NK-92 treated with Interleukin-12 subunit alpha and Interleukin-12 subunit beta, amount 100 ng/mL, for 24 hours (cell line): ENCODE results near the gene RIN3.

Experiments
- DNase-seq: peaks from one replicate; lab custom pipeline; 2025; lab: John Stamatoyannopoulos, UW

The RIN3 gene

DNA sequence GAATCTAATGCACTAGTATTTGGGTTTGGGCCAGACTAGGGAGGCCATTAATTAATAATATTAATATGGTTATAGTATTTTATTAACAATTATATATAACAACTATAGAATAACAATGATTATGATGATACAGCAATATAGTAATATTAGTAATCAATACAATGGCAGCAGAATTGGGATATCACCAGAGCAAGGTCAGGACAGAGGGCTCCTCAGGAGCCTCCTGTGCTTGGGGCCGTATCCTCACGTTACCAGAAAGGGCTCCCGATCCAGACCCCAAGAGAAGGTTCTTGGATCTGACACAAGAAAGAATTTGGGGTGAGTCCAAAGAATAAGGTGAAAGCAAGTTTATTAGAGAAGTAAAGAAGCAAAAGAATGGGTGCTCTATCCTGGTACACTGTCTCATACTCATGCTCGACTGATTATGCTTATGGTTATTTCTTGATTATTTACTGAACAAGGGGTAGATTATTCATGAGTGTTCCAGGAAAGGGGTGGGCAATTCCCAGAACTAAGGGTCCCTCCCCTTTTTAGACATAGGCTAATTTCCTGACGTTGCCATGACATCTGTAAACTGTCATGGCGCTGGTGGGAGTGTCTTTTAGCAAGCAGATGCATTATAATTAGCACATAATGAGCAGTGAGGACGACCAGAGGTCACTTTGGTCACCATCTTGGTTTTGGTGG is 61.6 kb downstream of the RIN3 start:
- DNase-seq, result no peak

DNA sequence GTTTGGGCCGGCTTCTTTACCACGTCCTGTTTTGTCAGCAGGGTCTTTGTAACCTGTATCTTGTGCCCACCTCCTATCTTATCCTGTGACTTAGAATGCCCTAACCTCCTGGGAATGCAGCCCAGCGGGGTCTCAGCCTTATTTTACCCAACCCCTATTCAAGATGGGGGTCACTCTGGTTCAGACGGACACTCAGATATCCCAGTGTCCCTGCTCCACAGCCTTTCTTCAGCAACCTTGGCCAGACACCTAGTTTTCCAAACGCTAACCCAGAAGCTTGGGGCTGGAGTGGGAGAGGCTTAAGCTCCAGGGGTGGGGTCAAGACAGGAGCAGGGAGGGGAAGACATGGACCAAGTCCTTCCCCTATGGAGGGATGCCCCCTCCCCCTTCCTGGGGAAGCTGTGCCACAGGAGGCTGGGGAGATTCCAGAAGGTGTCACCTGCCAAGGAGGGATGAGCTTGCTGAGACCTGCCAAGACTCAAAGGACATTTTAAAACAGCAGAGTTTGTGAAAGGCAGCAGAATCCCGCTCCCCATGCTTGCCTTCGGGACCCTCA is 62.2 kb downstream of the RIN3 start:
- DNase-seq, result no peak

DNA sequence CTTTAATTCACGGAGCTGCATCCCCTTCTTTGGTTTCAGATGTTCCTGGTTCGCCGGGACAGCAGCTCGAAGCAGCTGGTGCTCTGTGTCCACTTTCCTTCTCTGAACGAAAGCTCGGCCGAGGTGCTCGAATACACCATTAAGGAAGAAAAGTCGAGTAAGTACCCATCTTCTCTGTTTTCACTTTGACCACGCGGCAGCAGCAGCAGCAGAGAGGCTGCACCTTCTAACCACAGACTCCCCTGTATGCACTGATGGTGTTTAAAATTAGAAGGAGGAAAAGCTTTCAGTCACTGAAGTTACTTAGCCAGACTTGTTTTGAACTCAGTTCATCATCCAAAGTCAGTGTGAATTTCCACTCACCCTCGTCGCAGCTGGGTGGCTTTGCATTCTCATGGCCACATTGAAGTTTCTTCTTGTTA is 63.8 kb downstream of the RIN3 start:
- peak; percentile 50 for DNase-seq

DNA sequence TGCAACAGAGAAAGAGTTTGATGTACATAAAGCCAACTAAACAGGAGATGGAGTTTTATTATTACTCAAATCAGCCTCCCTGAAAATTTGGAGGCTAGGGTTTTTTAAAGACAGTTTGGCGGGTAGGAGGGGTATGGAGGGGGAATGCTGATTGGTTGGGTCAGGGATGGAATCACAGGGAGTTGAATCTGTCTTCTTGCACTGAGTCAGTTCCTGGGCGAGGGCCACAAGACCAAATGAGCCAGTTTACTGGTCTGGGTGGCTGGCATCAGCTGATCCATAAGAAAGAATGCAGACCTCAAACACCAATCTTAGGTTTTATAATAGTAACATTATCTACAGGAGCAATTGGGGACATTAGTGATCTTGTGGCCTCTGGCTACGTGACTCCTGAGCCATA is 64.9 kb downstream of the RIN3 start:
- DNase-seq, result no peak

DNA sequence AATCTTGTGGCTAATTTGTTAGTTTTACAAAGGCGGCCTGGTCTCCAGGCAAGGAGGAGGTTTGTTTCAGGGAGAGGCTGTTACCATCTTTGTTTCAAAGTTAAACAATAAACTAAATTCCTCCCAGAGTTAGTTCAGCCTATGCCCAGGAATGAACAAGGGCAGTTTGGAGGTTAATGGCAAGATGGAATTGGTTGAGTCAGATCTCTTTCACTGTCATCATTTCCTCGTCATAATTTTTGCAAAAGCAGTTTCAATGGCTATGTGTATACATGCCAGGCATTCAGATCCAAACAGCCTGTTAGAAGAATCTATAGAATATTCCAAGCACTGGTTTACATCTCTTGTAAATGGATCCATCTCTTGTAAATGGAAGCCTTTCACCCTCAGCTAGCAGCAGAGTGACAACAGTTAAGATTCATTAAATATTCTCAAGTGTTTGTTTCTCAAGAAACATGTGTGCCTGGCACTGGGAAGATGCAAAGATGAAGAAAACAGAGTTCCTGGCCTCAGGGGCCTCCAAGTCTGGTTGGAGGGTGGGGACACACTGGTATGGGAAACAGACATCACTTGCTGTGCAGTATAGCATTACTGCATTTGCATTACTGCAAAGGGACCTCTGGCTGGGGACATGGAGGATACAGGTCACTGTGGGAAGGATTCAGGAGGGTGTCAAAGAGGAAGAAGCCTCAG is 65.8 kb downstream of the RIN3 start:
- no peak for DNase-seq

DNA sequence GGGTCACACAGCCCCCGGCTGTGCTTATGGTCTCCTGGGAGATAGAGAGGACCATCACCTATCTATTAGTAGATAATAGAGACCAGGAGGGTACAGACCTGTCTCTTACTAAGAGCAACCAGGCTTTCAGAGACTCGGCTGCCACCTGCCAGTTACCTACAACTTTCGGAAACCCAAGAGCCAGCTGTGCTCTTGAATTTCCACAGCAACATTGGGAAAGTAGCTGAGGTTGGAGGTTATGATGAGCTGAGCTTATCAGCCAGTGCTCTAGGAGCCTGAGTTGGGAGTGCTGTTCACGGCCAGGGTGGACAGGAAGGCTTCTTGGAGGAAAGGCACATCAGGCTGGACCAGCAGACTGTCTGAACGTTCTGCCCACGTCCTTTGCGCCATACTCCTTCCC is 67.6 kb downstream of the RIN3 start:
- DNase-seq, result no peak

DNA sequence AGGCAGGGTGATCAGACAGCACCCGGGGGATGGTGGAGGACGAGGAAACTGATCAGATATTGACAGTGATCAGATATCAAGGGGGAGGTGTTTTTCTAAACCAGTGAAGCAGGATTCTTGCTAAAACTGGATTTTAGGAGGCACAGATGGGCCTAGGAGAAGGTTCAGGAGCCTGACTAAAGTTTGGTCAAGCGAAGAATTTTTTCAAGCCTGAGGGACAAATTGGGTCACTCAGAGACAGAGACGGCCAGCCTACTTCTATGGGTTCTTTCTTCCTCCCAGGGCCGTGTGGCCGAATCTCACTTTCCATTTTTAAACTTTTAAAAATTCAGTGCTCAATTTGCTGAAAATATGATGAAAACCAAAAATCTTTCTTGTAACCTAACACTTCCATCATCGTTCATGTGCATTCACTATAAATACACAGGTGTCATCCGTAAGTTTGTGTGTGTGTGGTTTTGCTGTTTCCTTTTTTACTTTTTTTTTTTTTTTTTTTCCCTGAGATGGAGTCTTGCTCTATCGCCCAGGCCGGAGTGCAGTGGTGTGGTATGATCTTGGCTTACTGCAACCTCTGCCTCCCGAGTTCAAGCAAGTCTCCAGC is 68.5 kb downstream of the RIN3 start:
- DNase-seq, result no peak

DNA sequence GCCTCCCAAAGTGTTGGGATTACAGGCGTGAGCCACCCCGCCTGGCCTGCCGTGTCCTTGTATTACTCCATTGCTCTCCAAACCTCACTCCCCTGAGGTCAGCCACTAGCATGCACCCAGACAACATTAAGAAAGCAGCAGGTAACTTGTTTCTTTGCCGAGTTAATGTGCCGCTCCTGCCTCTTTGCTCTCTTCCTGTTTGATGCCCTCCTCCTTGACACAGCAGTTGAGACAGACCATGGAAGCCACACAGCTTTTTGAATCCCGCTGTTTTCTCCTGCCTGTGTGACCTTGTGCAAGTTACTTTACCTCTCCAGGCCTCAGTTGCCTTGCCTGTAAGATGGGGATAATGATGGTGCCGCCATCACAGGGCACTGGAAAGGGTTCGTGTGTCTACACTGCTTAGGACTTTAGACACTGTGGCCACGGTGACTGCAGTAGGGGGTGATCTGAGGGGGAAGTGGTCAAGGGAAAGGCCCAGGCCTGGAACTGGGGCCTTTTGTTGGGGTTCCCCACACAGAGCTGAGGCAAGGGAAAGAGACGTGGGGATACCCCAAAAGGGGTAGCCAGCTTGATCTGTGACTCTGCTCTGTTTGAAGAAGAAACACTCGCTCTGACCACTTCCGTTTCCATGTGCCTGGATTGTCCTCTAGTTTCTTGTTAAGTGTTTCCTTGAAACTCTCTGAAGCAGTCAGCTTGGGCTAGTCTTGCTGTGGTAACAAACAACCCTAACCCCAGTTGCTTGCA is 69.3 kb downstream of the RIN3 start:
- peak; percentile 33 for DNase-seq

DNA sequence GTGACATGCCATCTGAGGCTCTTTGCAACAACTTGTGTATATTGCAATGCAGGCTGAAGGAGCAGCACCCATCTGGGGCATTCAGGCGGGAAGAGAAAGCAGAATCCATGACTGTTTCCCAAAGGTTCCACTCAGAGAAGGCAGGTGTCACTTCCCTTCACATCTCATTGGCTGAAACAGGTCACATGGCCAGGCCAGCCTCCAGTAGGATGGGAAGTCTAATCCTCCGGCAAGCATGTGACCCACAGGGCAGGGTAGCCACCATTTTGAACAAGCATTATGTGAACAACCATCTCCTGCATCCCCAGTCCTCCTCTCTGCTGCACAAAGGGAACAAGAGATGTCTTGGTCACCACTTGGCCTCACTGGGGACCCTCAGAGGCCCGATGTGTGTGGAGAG is 70.6 kb downstream of the RIN3 start:
- DNase-seq, result no peak

DNA sequence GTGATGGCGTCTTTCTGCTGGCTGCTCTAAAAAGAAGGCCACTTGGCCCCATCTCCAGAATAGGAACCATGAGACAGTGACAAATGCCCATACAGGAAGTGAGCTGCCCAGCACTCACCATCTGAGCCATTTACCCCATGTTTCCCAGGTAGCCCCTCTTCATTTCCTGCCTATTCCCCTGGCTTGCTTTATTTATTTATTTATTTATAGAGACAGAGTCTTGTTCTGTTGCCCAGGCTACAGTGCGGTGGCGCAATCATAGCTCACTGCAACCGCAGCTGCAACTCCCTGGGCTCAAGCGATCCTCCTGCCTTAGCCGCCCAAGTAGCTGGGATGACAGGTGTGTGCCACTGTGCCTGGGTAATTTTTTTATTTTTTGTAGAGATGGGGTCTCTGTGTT is 71.2 kb downstream of the RIN3 start:
- peak; percentile 55 for DNase-seq

DNA sequence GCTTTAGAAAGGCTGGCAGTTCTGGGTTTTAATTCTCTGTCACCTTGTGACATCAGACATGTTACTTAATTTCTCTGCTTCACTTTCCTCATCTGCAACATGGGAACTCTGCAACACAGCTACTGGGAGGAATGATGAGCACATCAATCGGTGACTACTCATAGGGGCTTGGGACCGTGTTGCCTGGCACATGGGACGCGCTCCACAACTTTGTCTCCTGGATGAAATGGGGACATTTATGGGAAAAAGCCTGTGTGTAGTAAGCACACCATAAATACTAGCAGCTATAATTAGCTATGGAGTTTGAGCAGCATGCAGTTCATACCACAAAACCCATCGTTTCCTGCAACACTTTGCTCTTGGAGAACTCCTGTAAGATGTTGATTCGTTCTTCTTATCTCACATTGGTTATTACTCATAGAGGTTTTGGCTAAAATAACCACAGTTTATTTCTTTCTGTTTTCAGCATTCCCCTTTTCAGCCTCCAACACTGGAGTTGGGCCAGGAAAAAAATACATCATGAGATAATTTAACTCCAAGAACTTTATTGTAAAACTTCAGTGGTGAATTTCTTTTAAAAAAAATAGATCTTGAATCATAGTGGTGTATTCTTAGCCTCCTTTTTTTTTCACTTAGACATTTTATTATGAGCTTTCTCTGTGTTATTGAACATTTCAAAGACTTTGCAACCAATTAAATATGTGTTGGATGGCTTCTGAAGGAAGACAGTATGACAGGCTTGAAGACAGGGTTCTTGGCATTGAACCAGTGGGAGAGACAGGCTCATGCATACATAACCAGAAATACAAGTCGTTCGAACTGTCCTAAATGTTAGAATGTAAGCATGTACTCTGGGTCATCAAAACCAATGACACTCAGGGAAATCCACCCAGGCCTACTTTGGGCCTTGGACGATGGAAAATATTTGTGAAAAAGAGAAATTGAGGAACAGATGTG is 72.7 kb downstream of the RIN3 start:
- DNase-seq, result peak; percentile 37

DNA sequence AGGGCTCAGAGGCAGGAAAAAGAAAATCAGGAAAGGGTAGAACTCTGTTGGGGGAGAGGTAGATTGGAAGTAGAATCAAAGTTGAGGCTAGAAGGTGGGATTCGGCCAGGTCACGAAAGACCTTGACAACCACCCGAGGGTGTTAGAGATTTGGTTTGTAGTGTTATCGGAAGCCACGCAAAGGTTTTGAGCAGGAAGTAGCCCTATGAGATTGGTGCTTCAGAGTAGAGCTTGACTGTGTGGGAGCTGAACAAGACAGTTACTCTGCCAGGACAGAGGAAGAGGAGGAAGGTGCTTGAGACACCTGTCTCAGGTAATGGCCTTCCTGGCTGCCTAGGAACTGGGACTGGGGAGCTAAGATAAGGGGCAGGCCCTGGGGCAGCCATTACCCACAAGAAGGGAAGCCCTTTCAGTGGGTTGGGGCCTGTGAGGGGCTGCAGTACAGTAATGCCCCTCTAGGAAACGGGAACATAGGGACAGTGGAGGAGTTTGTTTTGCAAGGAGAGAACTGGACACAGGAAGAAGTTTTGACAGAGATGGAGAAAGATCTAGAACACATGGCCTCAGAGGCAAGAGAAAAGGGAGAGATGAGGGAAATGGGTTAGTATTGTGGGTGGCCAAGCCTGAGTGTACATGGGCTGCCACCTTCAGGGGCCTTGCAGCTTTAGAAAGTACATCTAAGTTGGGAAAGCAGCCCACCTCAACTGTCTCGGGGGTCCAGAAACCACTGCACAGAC is 73.5 kb downstream of the RIN3 start:
- peak; percentile 65 for DNase-seq

DNA sequence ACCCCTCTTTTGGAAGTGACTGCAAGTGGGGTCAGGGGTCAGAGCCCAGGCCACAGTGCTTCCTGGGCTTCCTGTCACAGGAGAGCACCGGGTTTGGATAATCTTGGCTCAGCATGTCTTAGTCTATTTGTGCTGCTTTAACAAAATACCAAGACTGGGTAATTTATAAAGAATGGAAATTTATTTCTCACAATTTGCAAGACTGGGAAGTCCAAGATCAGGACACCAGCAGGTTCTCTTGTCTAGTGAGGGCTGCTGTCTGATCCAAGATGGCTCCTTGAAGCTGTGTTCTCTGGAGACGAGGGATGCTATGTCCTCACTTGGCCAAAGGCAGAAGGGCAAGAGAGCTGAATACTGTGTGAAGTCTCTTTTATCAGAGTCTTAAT is 74.1 kb downstream of the RIN3 start:
- DNase-seq, result no peak

DNA sequence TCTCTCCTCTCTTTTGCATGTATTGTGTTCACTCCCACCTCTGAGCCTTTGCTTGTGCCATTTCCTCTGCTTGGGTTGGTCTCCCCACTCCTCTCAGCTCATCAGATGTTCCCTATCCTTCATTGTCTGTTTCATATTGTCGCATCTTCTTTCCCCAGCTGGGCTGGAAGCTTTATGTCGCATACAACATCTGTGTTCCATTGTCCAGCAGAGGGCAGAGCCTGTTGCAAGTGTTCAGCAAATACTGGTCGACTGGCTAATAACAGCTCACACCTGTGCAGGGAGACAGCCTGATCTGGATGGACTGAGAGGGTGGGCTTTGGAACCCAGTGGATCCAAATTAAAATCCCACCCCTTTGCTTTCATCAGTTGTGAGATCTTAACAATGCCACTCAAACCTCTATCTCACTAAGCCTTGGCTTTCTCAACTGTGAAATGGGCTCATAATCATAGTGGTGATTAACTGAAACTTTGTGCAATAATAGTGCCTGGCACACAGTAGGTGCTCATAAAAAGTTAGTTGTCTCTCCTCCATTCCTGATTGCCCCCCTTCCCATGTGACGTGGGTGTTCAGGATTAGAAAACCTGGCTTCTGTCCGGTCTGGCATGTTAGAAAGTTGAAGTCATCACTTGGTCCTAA is 75.8 kb downstream of the RIN3 start:
- DNase-seq, result no peak

DNA sequence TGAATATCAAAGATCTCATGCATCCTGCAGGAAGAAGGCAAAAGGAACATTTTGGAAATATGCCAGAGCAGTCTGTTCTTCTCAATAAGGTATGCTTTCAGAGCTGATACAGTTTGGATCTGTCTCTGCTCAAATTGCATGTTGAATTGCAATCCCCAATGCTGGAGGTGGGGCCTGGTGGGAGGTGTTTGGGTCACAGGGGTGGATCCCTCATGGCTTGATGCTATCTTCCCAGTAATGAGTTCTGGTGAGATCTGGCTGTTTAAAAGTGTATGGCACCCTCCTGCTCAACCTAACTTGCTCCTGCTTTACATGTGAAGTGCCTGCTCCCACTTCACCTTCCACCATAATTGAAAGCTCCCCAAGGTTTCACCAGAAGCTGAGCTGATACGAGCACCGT is 76.6 kb downstream of the RIN3 start:
- no peak for DNase-seq

DNA sequence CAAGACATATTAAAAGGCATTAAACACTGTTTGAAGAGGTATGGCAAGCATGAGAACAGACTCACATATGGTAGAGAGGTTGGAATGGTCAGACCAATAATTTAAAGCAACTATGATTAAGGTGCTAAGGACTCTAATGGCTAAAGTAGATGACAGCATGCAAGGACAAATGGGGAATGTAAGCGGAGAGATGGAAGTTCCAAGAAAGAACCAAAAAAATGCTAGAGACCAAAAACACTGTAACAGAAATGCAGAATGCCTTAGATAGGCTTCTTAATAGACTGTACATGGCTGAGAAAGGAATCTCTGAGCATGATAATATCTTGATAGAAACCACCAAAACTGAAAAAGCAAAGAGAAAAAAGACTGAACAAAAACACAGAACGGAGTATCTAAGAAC is 77.4 kb downstream of the RIN3 start:
- no peak for DNase-seq

DNA sequence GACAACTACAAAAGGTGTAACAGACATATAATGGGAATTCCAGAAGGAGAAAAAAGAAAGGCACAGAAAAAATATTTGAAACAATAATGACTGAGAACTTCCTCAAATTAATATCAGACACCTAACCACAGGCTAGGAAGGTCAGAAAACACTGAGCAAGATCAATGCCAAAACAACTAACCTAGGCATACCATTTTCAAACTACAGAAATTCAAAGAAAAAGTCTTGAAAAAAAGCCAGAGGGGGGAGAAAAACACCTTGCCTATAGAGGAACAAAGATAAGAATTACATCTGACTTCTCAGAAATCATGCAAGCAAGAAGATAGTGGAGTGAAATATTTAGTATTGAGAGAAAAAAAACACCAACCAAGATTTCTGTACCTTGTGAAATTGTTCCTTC is 77.8 kb downstream of the RIN3 start:
- DNase-seq, result no peak

DNA sequence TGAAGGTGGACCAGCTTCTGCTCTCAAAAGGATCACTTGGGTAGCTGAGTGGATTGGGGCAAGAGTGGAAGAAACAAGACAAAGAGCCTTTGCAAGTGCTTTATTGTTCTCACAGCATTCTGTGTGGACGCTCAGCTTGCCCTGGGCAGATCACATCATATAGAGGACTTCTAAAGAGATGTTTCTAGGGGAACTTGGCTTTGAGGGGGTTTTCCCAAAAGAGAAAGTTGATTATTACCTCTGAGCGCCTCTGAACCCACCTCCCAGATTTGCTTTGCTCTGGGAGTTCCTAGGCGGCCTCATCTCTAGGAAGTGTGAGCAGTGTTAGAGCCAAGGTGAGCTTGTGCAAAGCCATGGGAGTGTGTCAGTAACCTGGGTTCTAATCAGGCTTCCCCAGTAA is 81.7 kb downstream of the RIN3 start:
- DNase-seq, result no peak

DNA sequence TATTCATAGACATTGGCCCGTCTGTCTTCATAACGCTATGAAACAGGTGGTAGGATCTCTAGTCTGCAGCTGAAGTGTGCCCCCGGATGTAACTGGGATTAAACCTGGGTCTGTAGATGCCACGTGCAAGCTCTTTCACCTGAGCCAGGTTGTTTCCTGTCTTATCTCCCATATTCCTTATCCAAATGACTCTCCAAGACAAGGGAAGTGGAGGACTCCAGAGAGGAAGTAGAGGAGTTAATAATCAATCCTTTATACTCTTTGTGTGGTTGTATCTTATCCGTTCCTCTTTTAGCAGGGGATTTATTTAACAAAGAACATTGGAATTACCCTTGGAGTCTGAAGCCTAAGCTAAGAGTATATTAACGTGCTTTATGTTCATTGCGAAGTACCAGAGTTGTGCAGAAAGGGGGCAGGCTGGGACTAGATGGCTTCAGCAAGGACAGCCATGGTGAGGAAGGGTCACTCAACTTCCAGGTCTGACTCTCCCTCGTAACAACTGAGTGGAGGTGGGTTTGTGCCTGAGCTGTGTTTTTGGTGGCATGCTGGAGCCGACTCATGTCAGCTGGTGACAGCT is 82.8 kb downstream of the RIN3 start:
- DNase-seq, result no peak
